GM18526 (cell line): ENCODE results near the gene ZSCAN31.

Experiments used
- POLR2A ChIP-seq: IDR thresholded peaks from 3 replicates; pipeline ENCODE4 v1.6.1; 2011; ENCODE audit not compliant: insufficient read length; ENCODE audit errors: extremely low read depth

ZSCAN31 gene

GRCh38 chr6:28335040-28335563 is 846 bp downstream of the ZSCAN31 start:
- no peak for TF ChIP-seq POLR2A

GRCh38 chr6:28334286-28335039 is 1.5 kb downstream of the ZSCAN31 start:
- no peak for TF ChIP-seq POLR2A

GRCh38 chr6:28333599-28334018 is 2.3 kb downstream of the ZSCAN31 start:
- no peak for TF ChIP-seq POLR2A

GRCh38 chr6:28333047-28333446 is 2.9 kb downstream of the ZSCAN31 start:
- TF ChIP-seq POLR2A: no peak

- TF ChIP-seq POLR2A: no peak
Observed at GRCh38 chr6:28330041-28330440, 5.9 kb downstream of the ZSCAN31 start.

GRCh38 chr6:28326371-28326948 is 9.5 kb downstream of the ZSCAN31 start:
- no peak for TF ChIP-seq POLR2A

- TF ChIP-seq POLR2A: no peak
Observed at GRCh38 chr6:28323813-28324424, 12.0 kb downstream of the ZSCAN31 start.

- no peak for TF ChIP-seq POLR2A
Observed at GRCh38 chr6:28322661-28323060, 13.3 kb downstream of the ZSCAN31 start.

- TF ChIP-seq POLR2A: no peak
Observed at GRCh38 chr6:28315628-28316027, 20.3 kb downstream of the ZSCAN31 start.

- no peak for TF ChIP-seq POLR2A
Observed at GRCh38 chr6:28312939-28313338, 23.0 kb downstream of the ZSCAN31 start.

GRCh38 chr6:28311139-28311823 is 24.7 kb downstream of the ZSCAN31 start:
- TF ChIP-seq POLR2A: no peak

- TF ChIP-seq POLR2A: no peak
Observed at GRCh38 chr6:28303570-28303969, 32.4 kb downstream of the ZSCAN31 start.

GRCh38 chr6:28296520-28297060 is 39.4 kb downstream of the ZSCAN31 start:
- no peak for TF ChIP-seq POLR2A

- no peak for TF ChIP-seq POLR2A
Observed at GRCh38 chr6:28295326-28295725, 40.6 kb downstream of the ZSCAN31 start.

- no peak for TF ChIP-seq POLR2A
Observed at GRCh38 chr6:28291573-28291972, 44.4 kb downstream of the ZSCAN31 start.

GRCh38 chr6:28282926-28283325 is 53.0 kb downstream of the ZSCAN31 start:
- no peak for TF ChIP-seq POLR2A
